Ishikawa (cell line): ENCODE data around the gene RXRA.

Source experiments
- CEBPB ChIP-seq: IDR thresholded peaks from 2 replicates; pipeline ENCODE4 v1.6.1; 2012
- CREB1 ChIP-seq: IDR thresholded peaks from 2 replicates; pipeline ENCODE4 v1.6.1; 2012; ENCODE audit warnings: low read depth
- EGR1 ChIP-seq: IDR thresholded peaks from 2 replicates; pipeline ENCODE4 v1.6.1; 2012
- EP300 ChIP-seq: IDR thresholded peaks from 2 replicates; pipeline ENCODE4 v1.6.1; 2012; ENCODE audit warnings: borderline replicate concordance
- FOXM1 ChIP-seq: IDR thresholded peaks from 2 replicates; pipeline ENCODE4 v1.6.1; 2012; ENCODE audit warnings: low read depth, borderline replicate concordance
- NFIC ChIP-seq: IDR thresholded peaks from 2 replicates; pipeline ENCODE4 v1.6.1; 2012
- RAD21 ChIP-seq: IDR thresholded peaks from 2 replicates; pipeline ENCODE4 v1.6.1; 2012; ENCODE audit warnings: low read depth
- TAF1 ChIP-seq: IDR thresholded peaks from 2 replicates; pipeline ENCODE4 v1.6.1; 2012; ENCODE audit warnings: low read depth, mild to moderate bottlenecking
- TCF12 ChIP-seq: IDR thresholded peaks from 2 replicates; pipeline ENCODE4 v1.6.1; 2012; ENCODE audit warnings: low read depth
- TEAD4 ChIP-seq: IDR thresholded peaks from 2 replicates; pipeline ENCODE4 v1.6.1; 2012
- YY1 ChIP-seq: IDR thresholded peaks from 2 replicates; pipeline ENCODE4 v1.6.1; 2012; ENCODE audit warnings: low read depth
- ZBTB7A ChIP-seq: IDR thresholded peaks from 2 replicates; pipeline ENCODE4 v1.6.1; 2012; ENCODE audit warnings: low read depth
- TF ChIP-seq, protein P1 (sequence below): IDR thresholded peaks from 2 replicates; pipeline ENCODE4 v1.6.1; 2012
- TF ChIP-seq, protein P2 (sequence below): IDR thresholded peaks from 2 replicates; pipeline ENCODE4 v1.6.1; 2012; ENCODE audit warnings: low read depth, mild to moderate bottlenecking
- TF ChIP-seq, protein P3 (sequence below): IDR thresholded peaks from 2 replicates; pipeline ENCODE4 v1.6.1; 2012

Gene RXRA

DNA sequence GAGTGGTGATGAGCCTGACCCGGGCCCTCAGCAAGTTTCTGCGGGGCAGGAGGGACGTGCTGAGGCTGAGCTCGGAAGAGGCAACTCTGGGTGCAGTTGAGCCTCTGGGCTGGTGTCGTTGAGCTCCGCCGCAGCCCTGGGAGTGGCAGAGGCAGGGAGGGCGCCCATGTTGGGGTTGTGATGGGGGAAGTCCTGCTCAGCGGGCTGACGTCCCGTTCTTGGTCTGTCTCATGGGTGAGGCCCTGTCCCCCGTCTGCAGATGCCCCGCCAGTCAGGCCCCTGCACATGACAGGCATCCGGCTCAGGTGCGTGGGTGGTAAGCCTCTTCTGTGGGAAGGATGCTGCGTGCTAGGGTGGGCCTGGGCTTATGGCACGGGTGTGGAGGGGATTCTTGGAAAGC is 64.3 kb downstream of the RXRA start:
- no peak for TF ChIP-seq ZBTB7A
- TF ChIP-seq, protein P1, sequence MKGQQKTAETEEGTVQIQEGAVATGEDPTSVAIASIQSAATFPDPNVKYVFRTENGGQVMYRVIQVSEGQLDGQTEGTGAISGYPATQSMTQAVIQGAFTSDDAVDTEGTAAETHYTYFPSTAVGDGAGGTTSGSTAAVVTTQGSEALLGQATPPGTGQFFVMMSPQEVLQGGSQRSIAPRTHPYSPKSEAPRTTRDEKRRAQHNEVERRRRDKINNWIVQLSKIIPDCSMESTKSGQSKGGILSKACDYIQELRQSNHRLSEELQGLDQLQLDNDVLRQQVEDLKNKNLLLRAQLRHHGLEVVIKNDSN = no peak
- no peak for TF ChIP-seq EP300
- TF ChIP-seq, protein P2, sequence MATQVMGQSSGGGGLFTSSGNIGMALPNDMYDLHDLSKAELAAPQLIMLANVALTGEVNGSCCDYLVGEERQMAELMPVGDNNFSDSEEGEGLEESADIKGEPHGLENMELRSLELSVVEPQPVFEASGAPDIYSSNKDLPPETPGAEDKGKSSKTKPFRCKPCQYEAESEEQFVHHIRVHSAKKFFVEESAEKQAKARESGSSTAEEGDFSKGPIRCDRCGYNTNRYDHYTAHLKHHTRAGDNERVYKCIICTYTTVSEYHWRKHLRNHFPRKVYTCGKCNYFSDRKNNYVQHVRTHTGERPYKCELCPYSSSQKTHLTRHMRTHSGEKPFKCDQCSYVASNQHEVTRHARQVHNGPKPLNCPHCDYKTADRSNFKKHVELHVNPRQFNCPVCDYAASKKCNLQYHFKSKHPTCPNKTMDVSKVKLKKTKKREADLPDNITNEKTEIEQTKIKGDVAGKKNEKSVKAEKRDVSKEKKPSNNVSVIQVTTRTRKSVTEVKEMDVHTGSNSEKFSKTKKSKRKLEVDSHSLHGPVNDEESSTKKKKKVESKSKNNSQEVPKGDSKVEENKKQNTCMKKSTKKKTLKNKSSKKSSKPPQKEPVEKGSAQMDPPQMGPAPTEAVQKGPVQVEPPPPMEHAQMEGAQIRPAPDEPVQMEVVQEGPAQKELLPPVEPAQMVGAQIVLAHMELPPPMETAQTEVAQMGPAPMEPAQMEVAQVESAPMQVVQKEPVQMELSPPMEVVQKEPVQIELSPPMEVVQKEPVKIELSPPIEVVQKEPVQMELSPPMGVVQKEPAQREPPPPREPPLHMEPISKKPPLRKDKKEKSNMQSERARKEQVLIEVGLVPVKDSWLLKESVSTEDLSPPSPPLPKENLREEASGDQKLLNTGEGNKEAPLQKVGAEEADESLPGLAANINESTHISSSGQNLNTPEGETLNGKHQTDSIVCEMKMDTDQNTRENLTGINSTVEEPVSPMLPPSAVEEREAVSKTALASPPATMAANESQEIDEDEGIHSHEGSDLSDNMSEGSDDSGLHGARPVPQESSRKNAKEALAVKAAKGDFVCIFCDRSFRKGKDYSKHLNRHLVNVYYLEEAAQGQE = no peak
- TF ChIP-seq TEAD4 = no peak
- no peak for TF ChIP-seq FOXM1
- no peak for TF ChIP-seq EGR1
- TF ChIP-seq CEBPB = no peak
- no peak for TF ChIP-seq CREB1
- no peak for TF ChIP-seq TAF1
- TF ChIP-seq YY1 = no peak
- TF ChIP-seq NFIC = no peak
- no peak for TF ChIP-seq TCF12
- no peak for TF ChIP-seq RAD21
- TF ChIP-seq, protein P3, sequence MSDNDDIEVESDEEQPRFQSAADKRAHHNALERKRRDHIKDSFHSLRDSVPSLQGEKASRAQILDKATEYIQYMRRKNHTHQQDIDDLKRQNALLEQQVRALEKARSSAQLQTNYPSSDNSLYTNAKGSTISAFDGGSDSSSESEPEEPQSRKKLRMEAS = no peak

DNA sequence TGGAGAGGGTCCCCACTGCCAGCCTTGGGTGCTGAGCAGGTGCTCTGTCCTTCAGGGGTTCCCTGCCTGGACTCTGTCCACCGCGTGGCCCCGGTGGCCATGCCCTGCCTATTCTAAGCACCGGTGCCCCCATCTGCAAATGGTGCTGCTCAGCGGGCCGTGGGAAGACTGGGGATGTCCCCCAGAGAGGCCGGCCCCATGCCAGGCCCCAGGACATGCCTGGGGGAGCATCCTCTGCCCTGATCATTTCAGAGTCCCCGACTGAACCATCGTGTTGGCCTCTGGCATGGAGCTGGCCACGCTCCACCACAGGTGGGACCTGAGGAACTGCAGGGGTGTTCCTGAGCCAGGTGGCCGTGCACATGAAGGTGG is 64.7 kb downstream of the RXRA start:
- TF ChIP-seq, protein P1 = no peak
- no peak for TF ChIP-seq RAD21
- TF ChIP-seq EP300 = no peak
- no peak for TF ChIP-seq ZBTB7A
- no peak for TF ChIP-seq FOXM1
- TF ChIP-seq, protein P3 = no peak
- TF ChIP-seq NFIC = no peak
- TF ChIP-seq, protein P2 = no peak
- TF ChIP-seq CEBPB = no peak
- TF ChIP-seq CREB1 = no peak
- TF ChIP-seq TCF12 = no peak
- no peak for TF ChIP-seq TEAD4
- TF ChIP-seq YY1 = no peak
- no peak for TF ChIP-seq TAF1
- no peak for TF ChIP-seq EGR1

DNA sequence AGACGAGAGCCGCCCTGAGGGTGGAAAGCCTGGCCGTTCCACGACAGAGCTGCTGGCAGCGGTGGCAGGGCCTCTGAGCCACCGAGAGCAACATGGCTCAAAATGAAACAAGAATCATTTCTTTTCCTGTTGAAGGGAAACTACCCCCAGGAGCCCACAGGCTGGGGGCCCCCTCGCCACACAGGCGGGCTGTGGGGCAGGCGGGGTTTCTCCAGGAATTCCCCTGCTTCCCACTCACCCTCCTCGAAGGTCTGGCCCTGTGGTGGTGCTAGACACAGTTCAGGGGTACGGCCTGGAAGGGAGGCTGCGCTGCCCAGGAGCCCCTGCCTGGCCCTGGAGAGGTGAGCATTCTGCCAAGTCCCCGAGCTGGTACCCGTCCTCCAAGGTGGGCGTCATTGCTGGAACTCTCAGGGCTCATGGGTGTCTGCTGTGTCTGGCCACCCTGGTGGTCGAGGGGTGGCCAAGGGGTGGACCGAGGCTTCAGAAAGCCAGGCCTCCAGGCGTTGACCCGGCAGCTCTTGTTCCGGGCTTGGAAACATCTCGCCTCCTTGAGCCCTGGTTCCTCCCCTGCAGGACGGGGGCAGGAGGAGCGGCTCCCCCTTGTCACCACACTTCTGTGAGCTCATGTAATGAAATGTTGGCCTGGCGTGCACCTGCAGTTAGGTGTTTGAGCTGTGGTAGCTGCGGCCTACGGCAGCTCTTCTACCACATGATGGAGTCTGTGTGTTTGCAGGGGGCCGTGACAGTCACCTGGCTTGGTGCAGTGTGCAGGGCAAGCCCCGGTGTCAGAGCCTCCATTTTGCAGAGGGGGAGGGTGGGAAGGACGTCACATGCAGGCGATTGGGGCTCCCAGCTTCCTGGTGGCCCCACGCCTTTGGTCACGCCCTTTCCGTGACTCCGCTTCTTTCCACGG is 65.3 kb downstream of the RXRA start:
- TF ChIP-seq YY1 (no peak), RAD21 (no peak), EP300 (no peak), CREB1 (no peak), FOXM1 (no peak), NFIC (no peak), CEBPB (no peak), TEAD4 (no peak), EGR1 (no peak), ZBTB7A (no peak), TCF12 (no peak), TAF1 (no peak)
- TF ChIP-seq, protein P3 = no peak
- TF ChIP-seq, protein P2 = no peak
- TF ChIP-seq, protein P1 = no peak

DNA sequence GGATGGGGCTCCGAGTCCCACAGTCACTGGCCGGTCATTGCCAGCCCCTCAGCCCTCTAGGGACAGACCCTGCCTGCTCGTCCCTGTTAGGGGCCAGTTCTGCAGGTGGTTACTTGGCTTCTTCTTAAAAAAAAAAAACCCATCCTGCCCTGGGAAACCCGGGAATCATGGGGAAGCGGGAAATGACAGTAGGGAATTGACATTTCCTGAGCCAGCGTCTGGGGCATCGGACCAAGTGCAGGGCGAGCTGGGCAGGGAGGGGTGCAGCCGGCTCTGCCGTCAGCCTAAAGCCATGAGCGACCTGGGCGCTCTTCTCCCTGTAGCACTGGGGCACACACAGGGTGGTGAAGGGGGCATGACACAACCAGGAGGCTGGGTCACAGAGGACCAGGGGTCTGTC is 66.6 kb downstream of the RXRA start:
- TF ChIP-seq, protein P1 = no peak
- TF ChIP-seq TCF12 = no peak
- TF ChIP-seq EP300 = no peak
- no peak for TF ChIP-seq YY1
- TF ChIP-seq ZBTB7A = no peak
- TF ChIP-seq EGR1 = no peak
- TF ChIP-seq NFIC = no peak
- TF ChIP-seq CREB1 = no peak
- TF ChIP-seq RAD21 = no peak
- TF ChIP-seq, protein P2 = no peak
